ENCODE measurements around the gene CDH15.

Gene CDH15

GRCh38 chr16:89144681-89145080 is 26.9 kb upstream of the CDH15 start:
- Histone ChIP-seq H3F3A (ENCODE audit: control insufficient read depth, insufficient read depth) (peaks cover 7% of the 10 kb centered on the region; the same call in 1 of the 2 replicates), H3K9me2 (replicated peaks; ENCODE audit: control insufficient read depth, low read length) (no peaks in the 10 kb centered on the region), H3K9me3 (ENCODE audit: control insufficient read depth, insufficient read depth, low read length) (peaks cover 7% of the 10 kb centered on the region; the same call in 1 of the 2 replicates), H4K20me1 (ENCODE audit: control insufficient read depth, insufficient read depth, low read depth, low read length) (no peaks in the 10 kb centered on the region), H3K4me2 (ENCODE audit: low read length) (no peak overlapping the region), H3K79me2 (ENCODE audit: control insufficient read depth, low read length) (no peaks in the 10 kb centered on the region), H3K27ac (ENCODE audit: low read depth, low read length) (no peak overlapping the region), H3K4me1 (ENCODE audit: control insufficient read depth, low read length) (peaks cover 4% of the 10 kb centered on the region; the same call in 1 of the 2 replicates), H3K36me3 (ENCODE audit: control insufficient read depth, low read length) (peaks cover 97% of the 10 kb centered on the region), H3K27me3 (ENCODE audit: control insufficient read depth, low read length) (no peaks in the 10 kb centered on the region), H3K4me3 (ENCODE audit: low read length) (no peak overlapping the region)
- no peak for TF ChIP-seq CTCF (IDR thresholded peaks at IDR 0.05; ENCODE audit: low read depth, low read length, poor library complexity, severe bottlenecking)
- TF ChIP-seq EZH2phosphoT487 (IDR thresholded peaks at IDR 0.05; ENCODE audit: borderline replicate concordance, low read length), result no peak

- no peak for TF ChIP-seq EZH2phosphoT487 (IDR thresholded peaks at IDR 0.05; ENCODE audit: borderline replicate concordance, low read length)
- no peak for TF ChIP-seq CTCF (IDR thresholded peaks at IDR 0.05; ENCODE audit: low read depth, low read length, poor library complexity, severe bottlenecking)
- peaks cover 95% of the 10 kb centered on the region for H3K36me3 ChIP-seq (ENCODE audit: control insufficient read depth, low read length)
- peaks cover 7% of the 10 kb centered on the region; the same call in 1 of the 2 replicates for H3K9me3 ChIP-seq (ENCODE audit: control insufficient read depth, insufficient read depth, low read length)
- no peak overlapping the region for H3K27ac ChIP-seq (ENCODE audit: low read depth, low read length)
- no peaks in the 10 kb centered on the region for H3K9me2 ChIP-seq (replicated peaks; ENCODE audit: control insufficient read depth, low read length)
- no peaks in the 10 kb centered on the region for H4K20me1 ChIP-seq (ENCODE audit: control insufficient read depth, insufficient read depth, low read depth, low read length)
- peaks cover 7% of the 10 kb centered on the region; the same call in 1 of the 2 replicates for H3F3A ChIP-seq (ENCODE audit: control insufficient read depth, insufficient read depth)
- peaks cover 4% of the 10 kb centered on the region; the same call in 1 of the 2 replicates for H3K4me1 ChIP-seq (ENCODE audit: control insufficient read depth, low read length)
- H3K79me2 ChIP-seq (ENCODE audit: control insufficient read depth, low read length), result no peaks in the 10 kb centered on the region
- no peak overlapping the region for H3K4me3 ChIP-seq (ENCODE audit: low read length)
- no peaks in the 10 kb centered on the region for H3K27me3 ChIP-seq (ENCODE audit: control insufficient read depth, low read length)
- no peak overlapping the region for H3K4me2 ChIP-seq (ENCODE audit: low read length)
Observed at GRCh38 chr16:89145406-89146161, 26.0 kb upstream of the CDH15 start.

- Histone ChIP-seq H3K27me3 (ENCODE audit: control insufficient read depth, low read length) (no peaks in the 10 kb centered on the region), H3K4me2 (ENCODE audit: low read length) (no peak overlapping the region), H3K9me3 (ENCODE audit: control insufficient read depth, insufficient read depth, low read length) (peaks cover 7% of the 10 kb centered on the region; the same call in 1 of the 2 replicates)
Observed at GRCh38 chr16:89146211-89147005, 25.1 kb upstream of the CDH15 start.

More at GRCh38 chr16:89146211-89147005, 25.1 kb upstream of the CDH15 start:
- Histone ChIP-seq H3K9me2 (replicated peaks; ENCODE audit: control insufficient read depth, low read length) (no peaks in the 10 kb centered on the region), H3K36me3 (ENCODE audit: control insufficient read depth, low read length) (peaks cover 95% of the 10 kb centered on the region), H4K20me1 (ENCODE audit: control insufficient read depth, insufficient read depth, low read depth, low read length) (no peaks in the 10 kb centered on the region), H3F3A (ENCODE audit: control insufficient read depth, insufficient read depth) (peaks cover 12% of the 10 kb centered on the region; the same call in 1 of the 2 replicates), H3K79me2 (ENCODE audit: control insufficient read depth, low read length) (no peaks in the 10 kb centered on the region), H3K27ac (ENCODE audit: low read depth, low read length) (no peak overlapping the region), H3K4me1 (ENCODE audit: control insufficient read depth, low read length) (peaks cover 4% of the 10 kb centered on the region; the same call in 1 of the 2 replicates), H3K4me3 (ENCODE audit: low read length) (no peak overlapping the region)
- TF ChIP-seq EZH2phosphoT487 (IDR thresholded peaks at IDR 0.05; ENCODE audit: borderline replicate concordance, low read length) (no peak), CTCF (IDR thresholded peaks at IDR 0.05; ENCODE audit: low read depth, low read length, poor library complexity, severe bottlenecking) (no peak)
